HCT116 (cell line): Measurements from ENCODE around the gene PTPRA. TPM values are rescaled to one million over a fixed set of nuclear protein-coding genes. Genes with fewer than 3 reads are reported as not detected.
A peak's percentile ranks its signal among the peaks of the same experiment; 100 is the strongest.

Experiments used
- ATAC-seq: fragments of 200-7000 bp; cut with Tn5 transposase; 2 replicates; pipeline ENCODE4 v1.9.1; 2020; ENCODE audit warnings: mild to moderate bottlenecking, moderate library complexity
- BruUV-seq: library from RNA; stranded (reverse); fragments of 400-500 nt; replicated peaks from 2 replicates; lab custom pipeline; 2021; lab: Mats Ljungman, UMichigan
- CTCF ChIA-PET: fragments of 300-600 bp; sonication (Branson Sonifier 250); formaldehyde crosslinking; loops from one replicate; lab custom pipeline; 2021; ENCODE audit warnings: antibody characterized with exemption; lab: Charles Lee
- POLR2A ChIA-PET: fragments of 300-600, 350-600 bp; sonication (Branson Sonifier 250); formaldehyde crosslinking; loops from one replicate; lab custom pipeline; 2021; ENCODE audit warnings: antibody characterized with exemption; lab: Charles Lee
- RAD21 ChIA-PET, 2 experiments: fragments of 300-600 bp; sonication (Branson Sonifier 250); formaldehyde crosslinking; loops; one replicate each; lab custom pipeline; 2023; ENCODE audit warnings: low total read pairs in 2 of 2; ENCODE audit not compliant: uncharacterized antibody in 2 of 2, unreplicated experiment in 2 of 2, low non-redundant PET in 1 of 2; lab: Charles Lee
- DNase-seq: peaks from one replicate; pipeline ENCODE4 v3.0.0-alpha.2; 2010; ENCODE audit warnings: low read depth, low spot score
- H2AFZ ChIP-seq: fragments of 200-600 bp; shearing (Covaris generic), sonication (generic); 2 replicates; pipeline ENCODE4 v1.6.1; 2017; ENCODE audit warnings: low read depth, mixed run types, mixed read lengths, antibody characterized with exemption, low read length; ENCODE audit not compliant: poor library complexity, severe bottlenecking
- H3K27ac ChIP-seq: 2 replicates; pipeline ENCODE4 v1.5.1; 2012; ENCODE audit warnings: low read depth, low read length
- H3K27me3 ChIP-seq: fragments of 200-600 bp; sonication (generic); 2 replicates; pipeline ENCODE4 v1.6.1; 2016; ENCODE audit warnings: mixed run types, low read length, mixed read lengths; ENCODE audit not compliant: insufficient read depth
- H3K36me3 ChIP-seq, 2 experiments: fragments of 200-500 bp in 1 of 2; fragments of 200-600 bp in 1 of 2; sonication (Bioruptor generic) in 1 of 2; sonication (generic) in 1 of 2; 2 replicates each; pipeline versions ENCODE4 v1.5.1 to v1.6.1; 2014 to 2016; ENCODE audit warnings: low read length in 2 of 2, inconsistent platforms in 1 of 2, mixed read lengths in 1 of 2, mixed run types in 1 of 2; ENCODE audit not compliant: insufficient read depth in 2 of 2, control insufficient read depth in 1 of 2
- H3K4me1 ChIP-seq, 2 experiments: fragments of 200-600 bp in 1 of 2; sonication (generic) in 1 of 2; 2 replicates each; pipeline versions ENCODE4 v1.5.1 to v1.6.1; 2012 to 2017; ENCODE audit warnings: low read length in 2 of 2, inconsistent platforms in 1 of 2, mild to moderate bottlenecking in 1 of 2, mixed read lengths in 1 of 2, mixed run types in 1 of 2, moderate library complexity in 1 of 2; ENCODE audit not compliant: insufficient read depth in 2 of 2, control insufficient read depth in 1 of 2
- H3K4me2 ChIP-seq: fragments of 200-600 bp; sonication (generic); 2 replicates; pipeline ENCODE4 v1.6.1; 2017; ENCODE audit warnings: mixed run types, low read length, mixed read lengths
- H3K4me3 ChIP-seq, 2 experiments: fragments of 200-600 bp in 1 of 2; sonication (generic) in 1 of 2; replicated peaks in 1 of 2; 2 replicates each; pipeline ENCODE4 v1.5.1; 2011 to 2016; ENCODE audit warnings: low read length in 2 of 2, control low read depth in 1 of 2, low read depth in 1 of 2, mild to moderate bottlenecking in 1 of 2, mixed read lengths in 1 of 2, mixed run types in 1 of 2
- H3K79me2 ChIP-seq: fragments of 200-600 bp; sonication (generic); 2 replicates; pipeline ENCODE4 v1.6.1; 2017; ENCODE audit warnings: mild to moderate bottlenecking, mixed run types, low read length, moderate library complexity, mixed read lengths; ENCODE audit not compliant: insufficient read depth
- H3K9ac ChIP-seq: fragments of 200-600 bp; sonication (generic); 2 replicates; pipeline ENCODE4 v1.6.1; 2016; ENCODE audit warnings: low read length, mixed read lengths
- H3K9me2 ChIP-seq: fragments of 200-600 bp; sonication (generic), shearing (Covaris generic); 2 replicates; pipeline ENCODE4 v1.6.1; 2017; ENCODE audit warnings: mixed run types, mild to moderate bottlenecking, moderate library complexity; ENCODE audit not compliant: insufficient read depth
- H3K9me3 ChIP-seq, 2 experiments: fragments of 200-500 bp in 1 of 2; fragments of 200-600 bp in 1 of 2; sonication (Bioruptor generic) in 1 of 2; sonication (generic) in 1 of 2; 2 replicates each; pipeline ENCODE4 v1.6.1; 2014 to 2017; ENCODE audit warnings: low read length in 2 of 2, mixed read lengths in 2 of 2, inconsistent platforms in 1 of 2, low read depth in 1 of 2, mild to moderate bottlenecking in 1 of 2, mixed run types in 1 of 2, moderate library complexity in 1 of 2; ENCODE audit not compliant: control insufficient read depth in 1 of 2, insufficient read depth in 1 of 2
- H4K20me1 ChIP-seq: fragments of 200-600 bp; sonication (generic), shearing (Covaris generic); 2 replicates; pipeline ENCODE4 v1.6.1; 2017; ENCODE audit warnings: mixed run types, mild to moderate bottlenecking, moderate library complexity; ENCODE audit not compliant: insufficient read depth
- CBX3 ChIP-seq: IDR thresholded peaks from 2 replicates; pipeline ENCODE4 v1.6.1; 2012; ENCODE audit warnings: low read depth
- EZH2phosphoT487 ChIP-seq: fragments of 200-600 bp; IDR thresholded peaks from 2 replicates; pipeline ENCODE4 v1.6.1; 2018; ENCODE audit warnings: antibody characterized with exemption, borderline replicate concordance
- JUND ChIP-seq: IDR thresholded peaks from 2 replicates; pipeline ENCODE4 v1.6.1; 2012
- YY1 ChIP-seq: IDR thresholded peaks from 2 replicates; pipeline ENCODE4 v1.6.1; 2011; ENCODE audit warnings: low read length, low read depth, moderate library complexity, mild to moderate bottlenecking; ENCODE audit not compliant: insufficient replicate concordance; ENCODE audit errors: extremely low read depth
- intact Hi-C: fragments of 100-400 bp; cut with micrococcal nuclease; formaldehyde crosslinking; loops from 2 replicates; pipeline ENCODE4 v1.10.0; 2022
- total RNA-seq: library from RNA; stranded (reverse); gene quantifications from one replicate; pipeline ENCODE4 v1.2.1, GENCODE V29; 2021; ENCODE audit not compliant: unreplicated experiment
- TF ChIP-seq, protein P1 (sequence below): IDR thresholded peaks from 2 replicates; pipeline ENCODE4 v1.6.1; 2012; ENCODE audit warnings: low read depth
- TF ChIP-seq, protein P2 (sequence below): IDR thresholded peaks from 2 replicates; pipeline ENCODE4 v1.6.1; 2012

PTPRA gene
- total RNA-seq, 1 experiment from 2014 or later: 44.6 TPM

DNA sequence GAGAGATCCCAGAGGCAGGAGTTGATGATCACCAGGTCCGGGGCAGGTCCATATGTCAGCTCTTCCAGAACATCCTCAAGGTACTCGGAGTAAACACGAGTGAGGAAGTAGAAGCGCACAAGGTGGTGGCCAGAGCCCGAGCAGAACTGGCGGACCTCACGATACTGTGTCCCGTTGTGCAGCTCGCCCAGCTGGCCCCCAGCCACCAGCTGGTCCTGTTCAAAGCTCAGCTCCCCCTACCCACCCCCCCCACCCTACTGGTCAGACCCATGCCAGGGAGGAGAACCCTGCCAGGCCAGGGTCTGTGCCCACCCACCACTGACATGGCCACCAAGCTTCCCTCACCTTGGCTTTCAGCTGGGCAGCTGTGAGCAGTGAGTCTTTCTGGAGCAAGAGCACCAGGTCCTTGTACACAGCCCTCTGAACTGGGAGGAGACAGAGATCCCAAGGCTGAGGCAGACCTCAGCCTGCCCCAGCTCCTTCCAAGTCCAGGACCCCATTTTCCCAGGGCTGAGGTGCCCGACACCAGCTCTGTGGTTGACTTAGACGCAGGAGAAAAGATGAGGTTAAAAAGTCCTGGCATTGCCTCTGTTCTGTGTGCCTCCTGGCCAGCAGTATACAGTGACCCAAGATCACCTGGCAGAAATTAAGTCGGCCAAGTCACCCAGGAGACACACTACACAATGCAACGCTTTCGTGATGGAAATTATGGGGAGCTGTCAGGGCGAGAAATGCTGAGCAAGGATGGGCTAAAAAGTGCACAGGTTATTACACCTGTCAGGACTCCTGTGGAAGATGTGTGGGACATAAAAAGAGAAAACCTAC, 34.2 kb upstream of the PTPRA start:
- ATAC-seq: no peak
- H3K9me3 ChIP-seq: no peaks in the 10 kb centered on the region
- TF ChIP-seq YY1 (no peak), CBX3 (no peak), JUND (no peak), EZH2phosphoT487 (no peak)
- TF ChIP-seq, protein P1, sequence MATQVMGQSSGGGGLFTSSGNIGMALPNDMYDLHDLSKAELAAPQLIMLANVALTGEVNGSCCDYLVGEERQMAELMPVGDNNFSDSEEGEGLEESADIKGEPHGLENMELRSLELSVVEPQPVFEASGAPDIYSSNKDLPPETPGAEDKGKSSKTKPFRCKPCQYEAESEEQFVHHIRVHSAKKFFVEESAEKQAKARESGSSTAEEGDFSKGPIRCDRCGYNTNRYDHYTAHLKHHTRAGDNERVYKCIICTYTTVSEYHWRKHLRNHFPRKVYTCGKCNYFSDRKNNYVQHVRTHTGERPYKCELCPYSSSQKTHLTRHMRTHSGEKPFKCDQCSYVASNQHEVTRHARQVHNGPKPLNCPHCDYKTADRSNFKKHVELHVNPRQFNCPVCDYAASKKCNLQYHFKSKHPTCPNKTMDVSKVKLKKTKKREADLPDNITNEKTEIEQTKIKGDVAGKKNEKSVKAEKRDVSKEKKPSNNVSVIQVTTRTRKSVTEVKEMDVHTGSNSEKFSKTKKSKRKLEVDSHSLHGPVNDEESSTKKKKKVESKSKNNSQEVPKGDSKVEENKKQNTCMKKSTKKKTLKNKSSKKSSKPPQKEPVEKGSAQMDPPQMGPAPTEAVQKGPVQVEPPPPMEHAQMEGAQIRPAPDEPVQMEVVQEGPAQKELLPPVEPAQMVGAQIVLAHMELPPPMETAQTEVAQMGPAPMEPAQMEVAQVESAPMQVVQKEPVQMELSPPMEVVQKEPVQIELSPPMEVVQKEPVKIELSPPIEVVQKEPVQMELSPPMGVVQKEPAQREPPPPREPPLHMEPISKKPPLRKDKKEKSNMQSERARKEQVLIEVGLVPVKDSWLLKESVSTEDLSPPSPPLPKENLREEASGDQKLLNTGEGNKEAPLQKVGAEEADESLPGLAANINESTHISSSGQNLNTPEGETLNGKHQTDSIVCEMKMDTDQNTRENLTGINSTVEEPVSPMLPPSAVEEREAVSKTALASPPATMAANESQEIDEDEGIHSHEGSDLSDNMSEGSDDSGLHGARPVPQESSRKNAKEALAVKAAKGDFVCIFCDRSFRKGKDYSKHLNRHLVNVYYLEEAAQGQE: no peak
- TF ChIP-seq, protein P2, sequence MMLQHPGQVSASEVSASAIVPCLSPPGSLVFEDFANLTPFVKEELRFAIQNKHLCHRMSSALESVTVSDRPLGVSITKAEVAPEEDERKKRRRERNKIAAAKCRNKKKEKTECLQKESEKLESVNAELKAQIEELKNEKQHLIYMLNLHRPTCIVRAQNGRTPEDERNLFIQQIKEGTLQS: no peak
- TF ChIP-seq, all 23 proteins: peak for 0
- TSS peak; percentile 55 for BruUV-seq
- no peak for DNase-seq
- Histone ChIP-seq H3K4me1 (peaks cover 13 to 20% of the 10 kb centered on the region in 2 experiments; a peak in 3 of 4 replicates), H3K36me3 (no peaks in the 10 kb centered on the region), H2AFZ (no peak overlapping the region), H3K9ac (no peak overlapping the region), H4K20me1 (no peaks in the 10 kb centered on the region), H3K27ac (no peak overlapping the region), H3K4me3 (peak overlapping the region in 1 of 2 experiments; percentile 73; a peak in 3 of 4 replicates), H3K79me2 (peaks cover 12% of the 10 kb centered on the region), H3K9me2 (no peaks in the 10 kb centered on the region), H3K27me3 (no peaks in the 10 kb centered on the region), H3K4me2 (peak overlapping the region; percentile 98)
- ChIA-PET CTCF (no interaction called here), POLR2A (no interaction called here), RAD21 (no interaction called here)
- intact Hi-C loops: no loop called here
